22Rv1 (cell line): Measurements from ENCODE around the gene PITX3.

ENCODE experiments used
- ZFX ChIP-seq: fragments of 450-650 bp; IDR thresholded peaks from 2 replicates; pipeline ENCODE4 v1.6.1; 2017; ENCODE audit warnings: antibody characterized with exemption, borderline replicate concordance
- TF ChIP-seq, protein P1 (sequence below): fragments of 450-650 bp; IDR thresholded peaks from 2 replicates; pipeline ENCODE4 v1.5.1; 2017; ENCODE audit warnings: mild to moderate bottlenecking

DNA sequence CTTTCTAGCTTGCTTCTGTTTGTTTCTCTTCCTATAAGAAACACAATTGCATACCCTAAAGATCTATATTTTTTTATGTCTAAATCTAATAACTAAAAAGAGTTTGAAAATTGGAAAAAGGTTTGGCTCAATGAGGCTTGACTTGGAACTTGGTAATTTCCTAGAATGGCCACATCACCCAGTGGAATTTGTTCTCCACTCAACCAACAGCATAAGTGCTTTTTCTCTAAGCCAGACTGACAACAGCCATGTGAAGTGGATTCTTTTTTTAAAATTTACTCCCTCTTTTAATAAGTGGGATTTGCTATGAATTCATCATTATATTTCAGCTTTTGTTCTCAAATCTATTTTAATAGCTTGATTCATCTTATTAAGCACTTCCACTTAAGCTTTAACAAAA, 37.8 kb upstream of the PITX3 start:
- TF ChIP-seq, protein P1, sequence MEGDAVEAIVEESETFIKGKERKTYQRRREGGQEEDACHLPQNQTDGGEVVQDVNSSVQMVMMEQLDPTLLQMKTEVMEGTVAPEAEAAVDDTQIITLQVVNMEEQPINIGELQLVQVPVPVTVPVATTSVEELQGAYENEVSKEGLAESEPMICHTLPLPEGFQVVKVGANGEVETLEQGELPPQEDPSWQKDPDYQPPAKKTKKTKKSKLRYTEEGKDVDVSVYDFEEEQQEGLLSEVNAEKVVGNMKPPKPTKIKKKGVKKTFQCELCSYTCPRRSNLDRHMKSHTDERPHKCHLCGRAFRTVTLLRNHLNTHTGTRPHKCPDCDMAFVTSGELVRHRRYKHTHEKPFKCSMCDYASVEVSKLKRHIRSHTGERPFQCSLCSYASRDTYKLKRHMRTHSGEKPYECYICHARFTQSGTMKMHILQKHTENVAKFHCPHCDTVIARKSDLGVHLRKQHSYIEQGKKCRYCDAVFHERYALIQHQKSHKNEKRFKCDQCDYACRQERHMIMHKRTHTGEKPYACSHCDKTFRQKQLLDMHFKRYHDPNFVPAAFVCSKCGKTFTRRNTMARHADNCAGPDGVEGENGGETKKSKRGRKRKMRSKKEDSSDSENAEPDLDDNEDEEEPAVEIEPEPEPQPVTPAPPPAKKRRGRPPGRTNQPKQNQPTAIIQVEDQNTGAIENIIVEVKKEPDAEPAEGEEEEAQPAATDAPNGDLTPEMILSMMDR = no peak
- no peak for TF ChIP-seq ZFX
